CD4-positive, alpha-beta T cell treated with Interleukin-6 for 4 hours (primary cell): ENCODE data around the gene KCNA5.

Experiments used
- DNase-seq: peaks from one replicate; pipeline ENCODE4 v3.0.0-alpha.2; 2020; ENCODE audit warnings: mixed read lengths

KCNA5 gene

DNA sequence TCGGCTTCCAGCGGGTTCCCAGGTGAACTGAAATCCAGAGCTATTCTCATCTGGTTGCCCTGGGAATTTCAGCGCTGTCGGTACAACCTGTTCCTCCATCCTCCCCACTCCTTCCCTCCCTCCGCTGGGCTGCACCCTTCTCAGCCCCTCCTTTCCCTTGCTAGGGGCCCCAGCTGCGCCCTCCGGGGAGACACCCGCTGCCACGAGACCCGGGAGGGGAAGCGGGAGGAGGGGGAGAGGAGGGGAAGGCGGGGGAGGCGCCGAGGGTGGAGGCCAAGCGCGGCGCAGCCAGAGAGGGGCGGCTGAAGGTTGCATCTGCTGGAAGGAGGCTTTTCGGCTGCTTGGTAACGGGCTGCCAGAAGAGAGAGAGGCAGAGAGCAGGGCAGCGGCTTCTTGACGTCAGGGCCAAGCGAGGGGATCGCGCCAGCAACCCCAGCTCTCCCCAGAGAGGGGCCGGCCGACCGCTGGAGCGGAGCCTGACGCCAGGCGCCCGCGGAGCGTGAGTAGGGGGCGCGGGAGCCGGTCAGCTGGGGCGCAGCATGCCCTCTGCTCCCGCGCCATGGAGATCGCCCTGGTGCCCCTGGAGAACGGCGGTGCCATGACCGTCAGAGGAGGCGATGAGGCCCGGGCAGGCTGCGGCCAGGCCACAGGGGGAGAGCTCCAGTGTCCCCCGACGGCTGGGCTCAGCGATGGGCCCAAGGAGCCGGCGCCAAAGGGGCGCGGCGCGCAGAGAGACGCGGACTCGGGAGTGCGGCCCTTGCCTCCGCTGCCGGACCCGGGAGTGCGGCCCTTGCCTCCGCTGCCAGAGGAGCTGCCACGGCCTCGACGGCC, at the start of gene KCNA5:
TSS of gene KCNA5 (plus strand) at position 291 of the 831 bp plus-strand sequence. CDS start at position 560, 269 bp downstream.
- DNase-seq: no peak

DNA sequence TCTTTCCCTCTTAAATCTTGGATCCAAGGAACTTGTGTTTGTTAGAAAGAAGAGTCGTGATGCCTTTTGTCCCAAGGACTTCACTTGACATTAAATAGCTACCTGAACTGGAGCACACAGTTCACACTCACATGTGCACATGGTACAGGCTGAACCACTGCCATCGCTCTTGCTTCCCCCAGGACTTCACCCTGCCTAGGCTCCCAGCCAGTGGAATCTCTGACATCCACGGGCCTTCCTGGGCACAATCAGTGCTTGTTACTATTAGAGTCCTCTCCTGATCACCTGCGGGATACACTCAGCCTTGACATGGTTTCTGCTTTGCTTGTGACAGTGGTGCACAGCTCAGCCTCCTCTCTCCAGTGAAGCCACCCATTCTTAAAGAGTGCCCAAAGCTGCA, 49.1 kb upstream of the KCNA5 start:
- DNase-seq: no peak

DNA sequence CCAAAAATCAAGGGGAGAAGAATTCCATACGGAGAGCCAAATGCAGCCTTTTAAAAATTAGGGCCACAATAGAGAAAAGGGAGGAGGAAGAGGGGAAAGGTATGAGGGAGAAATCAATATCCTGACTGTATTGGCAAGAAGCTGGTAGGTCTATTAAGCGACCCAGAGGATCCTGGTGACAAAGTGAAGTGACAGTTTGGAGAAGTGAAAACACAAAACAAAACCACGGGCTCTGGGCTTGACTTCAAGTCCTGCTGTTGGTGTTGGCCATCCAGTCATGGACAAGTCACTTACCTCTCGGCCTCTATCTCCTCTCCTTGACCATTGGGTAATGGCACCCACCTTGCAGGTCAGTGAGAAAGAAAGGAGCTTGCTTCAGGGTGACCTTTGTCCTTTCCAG, 47.0 kb upstream of the KCNA5 start:
- DNase-seq: no peak

DNA sequence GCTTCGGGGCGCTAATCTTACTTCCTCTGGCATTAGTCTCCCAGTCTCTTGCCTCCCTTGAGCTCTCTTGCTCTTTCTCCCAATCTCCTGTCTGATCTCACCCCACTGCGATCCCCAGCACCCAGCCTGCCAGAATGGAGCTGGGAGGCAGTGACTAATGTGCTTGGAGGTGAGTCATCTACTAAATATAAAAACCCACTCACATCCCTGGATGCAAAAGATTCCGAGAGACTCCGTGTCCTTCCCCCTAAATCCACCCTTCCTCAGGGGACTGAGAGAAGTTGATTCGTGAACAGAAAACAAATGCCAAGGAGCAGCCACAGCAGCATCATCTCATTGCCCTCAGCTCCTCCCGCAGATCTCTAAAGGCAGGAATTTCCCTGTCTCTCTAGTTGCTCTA, 45.7 kb upstream of the KCNA5 start:
- DNase-seq: no peak

DNA sequence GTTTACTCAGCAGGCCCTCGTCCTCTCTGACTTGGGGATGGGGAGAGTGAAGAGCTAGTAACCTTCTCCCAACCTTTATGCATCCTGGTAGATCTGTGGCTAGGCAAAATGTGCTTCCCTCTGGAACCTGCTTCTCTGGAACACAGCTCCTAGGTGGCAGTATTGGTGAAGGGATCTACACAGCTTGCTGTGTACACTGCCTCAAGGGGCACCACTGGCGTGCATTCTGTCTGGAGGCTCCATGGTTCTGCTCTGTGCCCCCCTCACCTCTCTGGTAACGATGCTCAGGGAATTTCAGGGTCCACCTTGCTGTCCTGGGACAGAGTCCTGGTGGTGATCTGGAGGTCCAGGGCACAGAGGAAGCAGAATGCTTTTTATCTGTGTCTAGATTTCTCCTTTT, 43.5 kb upstream of the KCNA5 start:
- DNase-seq: no peak

DNA sequence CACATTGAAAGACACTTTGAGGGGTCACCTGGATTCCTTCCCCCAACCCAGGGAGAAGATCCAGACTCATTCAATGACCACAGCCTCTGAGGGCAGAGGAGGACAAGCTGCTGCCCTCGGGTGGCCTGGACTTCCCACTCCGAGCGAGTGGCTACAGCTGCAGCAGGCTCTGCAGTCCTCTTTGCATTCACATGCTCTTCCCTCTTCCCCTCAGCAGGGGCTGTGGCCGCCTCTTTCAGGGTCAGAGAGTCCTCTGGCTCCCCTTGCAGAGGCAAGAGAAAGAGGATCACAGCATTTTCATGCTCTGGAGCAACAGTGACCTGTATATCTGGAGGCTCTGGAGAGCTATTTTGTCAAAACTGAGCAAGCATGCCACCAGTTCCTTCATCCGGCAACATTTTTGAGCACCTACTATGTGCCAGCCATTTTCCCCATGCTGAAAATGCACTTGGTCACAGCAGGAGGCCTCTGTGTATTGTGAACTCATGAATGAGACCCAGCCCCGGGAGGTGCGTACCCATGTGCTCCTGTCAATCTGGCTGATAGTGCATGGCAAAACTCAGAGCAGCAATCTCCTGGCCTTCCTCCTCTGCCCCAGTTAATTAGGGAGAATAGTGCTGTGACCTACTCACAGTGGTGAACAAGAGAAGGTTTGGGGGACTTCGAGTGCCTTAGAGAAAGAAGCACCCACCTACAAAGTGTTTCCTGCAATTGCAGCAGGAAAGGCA, 42.9 kb upstream of the KCNA5 start:
- no peak for DNase-seq

DNA sequence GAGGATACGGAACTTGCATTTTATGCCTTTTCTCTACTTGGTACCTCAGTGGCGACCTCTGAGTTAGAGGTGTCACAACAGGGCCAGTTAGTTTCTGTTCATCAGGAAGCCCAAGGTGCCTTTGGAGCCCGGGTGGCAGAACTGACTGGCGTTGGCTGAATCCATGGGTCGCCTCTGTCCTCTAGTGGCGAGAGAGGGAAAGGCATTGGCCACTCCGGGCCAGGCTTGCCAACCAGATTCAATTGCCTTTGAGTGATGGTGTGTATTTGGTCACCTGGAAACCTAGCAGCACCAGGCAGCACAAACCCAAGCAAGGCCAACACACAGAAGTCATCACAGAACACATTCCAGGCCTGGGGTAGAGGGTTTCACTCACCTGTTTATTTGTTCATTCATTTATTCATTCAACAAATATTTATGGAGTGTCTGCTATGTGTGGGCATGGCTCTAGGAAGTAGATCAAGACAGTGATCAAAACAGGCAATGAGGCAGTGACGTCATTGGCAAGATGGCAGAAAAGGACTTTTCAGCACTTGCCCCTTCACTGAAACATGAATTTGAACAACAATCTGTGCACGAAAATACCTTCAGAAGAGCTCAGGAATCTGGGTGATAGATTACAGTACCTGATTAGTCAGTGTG, 40.5 kb upstream of the KCNA5 start:
- DNase-seq: no peak

DNA sequence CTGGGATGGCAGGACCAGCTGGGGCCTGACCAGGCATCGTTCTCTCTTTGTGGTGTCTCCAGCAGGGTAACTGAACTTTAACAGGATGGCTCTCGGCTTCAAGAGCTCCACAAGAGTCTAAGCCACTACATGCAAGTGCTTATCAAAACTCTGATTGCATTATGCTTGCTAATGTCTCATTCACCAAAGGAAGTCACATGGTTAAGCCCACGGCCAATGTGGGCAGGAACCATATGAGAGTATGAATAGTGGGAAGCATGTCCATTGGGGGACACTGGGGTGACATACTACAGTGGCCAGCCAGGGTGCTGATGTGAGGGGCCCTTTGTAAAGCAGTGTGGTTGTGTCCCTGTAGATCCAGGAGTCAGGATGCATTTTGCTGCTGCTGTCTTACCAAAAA, 35.0 kb upstream of the KCNA5 start:
- no peak for DNase-seq

DNA sequence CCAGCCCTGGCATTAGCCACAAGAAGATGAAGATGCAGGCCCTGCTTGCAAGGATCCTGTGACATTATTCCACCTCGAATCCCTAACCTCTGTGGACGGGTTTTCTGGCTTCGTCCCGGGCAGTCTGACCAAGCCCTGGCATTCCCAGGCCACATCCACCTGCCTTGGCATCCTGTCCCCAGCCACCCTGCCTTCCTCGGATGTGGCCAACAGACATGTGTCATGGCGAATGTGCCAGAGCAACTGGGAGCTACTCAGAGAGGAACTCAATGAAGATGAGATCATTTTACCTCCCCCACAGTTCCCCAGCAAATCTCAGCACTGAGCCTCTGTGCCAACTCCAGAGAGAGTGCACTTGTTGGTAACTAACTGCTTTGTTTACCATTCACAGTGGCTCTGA, 33.5 kb upstream of the KCNA5 start:
- no peak for DNase-seq

DNA sequence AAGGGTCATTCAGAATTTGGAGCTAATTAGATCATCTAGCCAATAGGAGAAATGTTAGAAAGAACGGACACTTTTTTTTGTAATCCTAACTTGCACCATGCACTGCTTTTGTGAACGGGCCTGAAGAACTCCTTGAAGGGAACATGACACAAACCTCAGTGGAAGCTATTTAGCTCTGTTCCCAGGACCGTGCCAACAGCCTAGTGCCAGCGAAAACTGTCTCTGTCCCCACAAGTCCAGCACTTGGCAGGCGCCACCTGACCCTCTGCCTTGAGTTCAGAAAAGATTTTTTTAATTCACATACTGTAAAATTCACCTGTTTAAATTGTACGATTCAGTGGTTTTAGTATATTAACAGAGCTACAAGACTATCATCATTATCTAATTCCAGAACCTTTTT, 31.3 kb upstream of the KCNA5 start:
- no peak for DNase-seq

DNA sequence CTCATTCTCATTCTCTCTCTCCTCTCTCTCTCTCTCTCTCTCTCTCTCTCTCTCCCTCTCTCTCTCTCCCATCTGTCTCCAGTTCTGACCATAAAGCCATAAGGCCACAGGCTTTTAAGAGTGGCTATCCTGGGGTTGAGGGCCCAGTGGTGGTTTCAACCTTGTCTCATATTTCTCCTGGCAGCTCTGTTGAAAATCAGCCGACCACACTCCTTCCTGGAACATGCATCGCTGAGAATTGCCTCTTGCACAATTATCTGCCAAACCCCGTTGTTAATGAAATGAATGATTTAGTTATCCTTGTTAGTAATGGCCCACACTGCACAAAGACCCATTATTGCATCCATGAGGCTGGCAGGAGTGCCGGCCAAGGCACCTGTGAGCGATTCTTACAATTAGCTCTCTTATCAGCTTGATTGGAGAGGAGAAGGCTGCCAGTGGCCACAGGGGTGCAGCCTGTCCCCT, 30.4 kb upstream of the KCNA5 start:
- DNase-seq: no peak

DNA sequence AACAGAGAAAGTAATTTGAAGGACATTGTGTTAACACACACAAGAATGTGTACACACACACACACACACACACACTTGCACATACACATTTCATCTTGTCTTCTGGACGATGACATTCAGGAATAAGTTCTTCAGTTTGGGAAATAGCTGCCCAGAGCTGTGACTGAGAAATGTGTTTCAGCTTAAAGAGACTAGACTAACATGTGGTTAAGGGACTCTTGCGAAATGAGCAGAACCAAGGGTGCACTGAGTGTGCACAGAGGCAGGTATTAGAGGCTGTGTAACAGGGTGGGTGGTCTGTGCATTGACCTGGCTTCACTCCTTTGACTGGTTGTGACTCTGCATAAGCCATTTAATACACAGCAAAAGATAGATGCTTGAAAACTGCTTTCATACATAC, 29.4 kb upstream of the KCNA5 start:
- DNase-seq: no peak

DNA sequence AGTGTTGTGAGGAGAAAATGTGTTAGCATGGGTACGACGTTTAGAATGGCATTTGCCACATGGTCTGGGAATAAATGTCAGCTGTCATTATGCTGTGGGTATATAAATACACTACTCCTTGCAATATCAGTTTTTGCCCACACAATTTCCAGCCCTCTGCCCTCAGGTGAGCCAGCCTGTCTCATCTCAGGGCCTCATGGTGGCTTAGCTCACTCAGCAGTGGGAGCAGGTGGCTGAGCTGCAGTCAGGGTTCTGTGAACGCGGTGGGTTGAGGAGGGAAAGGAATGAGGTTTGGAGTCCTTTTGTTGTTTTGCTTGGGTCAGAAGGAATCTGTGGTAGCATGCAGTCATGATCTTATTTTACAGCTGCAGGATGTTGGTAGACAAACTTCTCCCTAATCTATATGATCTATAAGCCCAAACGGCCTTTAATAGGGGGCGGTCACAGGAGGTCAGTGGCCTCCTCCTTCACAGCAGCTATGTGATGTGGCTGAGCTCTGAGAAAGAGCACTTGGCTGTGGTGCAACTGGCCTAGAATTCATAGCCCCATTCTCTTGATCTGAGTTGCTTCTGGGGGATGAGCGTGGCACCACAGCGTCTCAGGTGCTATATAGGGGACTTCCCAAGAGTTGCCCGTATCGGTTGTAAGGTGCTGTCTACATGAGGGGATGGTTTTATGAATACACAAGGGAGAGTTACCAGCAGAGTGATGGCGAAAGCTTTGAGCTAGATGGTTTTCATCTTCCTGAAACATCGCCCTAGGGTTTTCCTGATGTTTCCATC, 27.8 kb upstream of the KCNA5 start:
- no peak for DNase-seq

DNA sequence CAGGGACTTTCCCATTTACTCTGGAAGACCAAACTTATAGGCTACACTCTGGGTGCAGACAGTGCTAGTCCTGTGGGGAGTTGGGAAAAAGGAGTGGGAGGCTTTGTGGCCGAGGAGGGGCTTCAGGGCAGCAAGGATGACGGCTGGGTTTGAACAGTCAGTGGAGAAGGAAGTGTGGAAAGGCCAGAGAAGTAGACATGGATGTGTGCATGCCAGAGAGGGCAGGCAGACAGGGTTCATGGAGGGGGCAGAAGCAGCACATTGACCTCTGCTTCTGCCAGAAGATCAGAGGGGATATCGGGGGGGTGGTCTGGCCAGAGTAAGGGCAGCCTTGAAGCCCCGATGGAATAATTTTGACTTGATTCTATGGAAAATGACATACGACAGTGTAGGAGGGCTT, 27.2 kb upstream of the KCNA5 start:
- DNase-seq: no peak

DNA sequence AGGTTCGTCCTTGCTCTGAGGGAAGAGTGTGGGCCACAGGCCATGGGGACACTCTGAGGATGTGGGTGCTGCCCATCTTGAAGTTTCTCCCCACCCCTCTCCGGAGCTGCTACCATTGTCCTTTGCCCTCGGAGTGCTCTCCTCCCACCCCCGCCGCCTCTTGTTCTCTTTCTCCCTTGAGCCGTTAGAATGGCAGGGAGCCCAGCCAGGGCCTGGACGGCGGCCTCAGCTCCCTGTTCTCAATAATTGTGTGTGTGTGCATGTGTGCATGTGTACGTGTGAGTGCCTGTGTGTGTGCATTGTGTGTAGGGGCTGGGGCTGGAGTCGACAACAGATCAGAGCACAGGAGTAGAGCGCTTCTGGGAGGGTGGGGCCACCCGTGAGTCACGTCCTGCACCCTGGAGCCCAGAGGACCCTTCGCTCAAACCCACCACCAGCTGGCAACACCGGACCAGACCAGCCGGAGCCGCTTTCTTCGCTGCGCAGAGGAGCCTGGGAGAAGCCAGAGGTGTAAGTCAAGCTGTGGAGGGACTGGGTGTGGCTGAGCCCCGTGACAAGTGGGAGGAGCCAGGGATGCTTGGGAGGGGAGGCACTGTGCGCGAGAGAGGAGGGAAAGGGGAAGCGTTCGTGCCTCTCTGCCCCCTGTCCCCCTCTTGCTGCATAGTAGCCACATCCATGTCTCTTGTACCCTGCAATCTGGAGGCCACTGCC, 25.9 kb upstream of the KCNA5 start:
- DNase-seq: no peak

DNA sequence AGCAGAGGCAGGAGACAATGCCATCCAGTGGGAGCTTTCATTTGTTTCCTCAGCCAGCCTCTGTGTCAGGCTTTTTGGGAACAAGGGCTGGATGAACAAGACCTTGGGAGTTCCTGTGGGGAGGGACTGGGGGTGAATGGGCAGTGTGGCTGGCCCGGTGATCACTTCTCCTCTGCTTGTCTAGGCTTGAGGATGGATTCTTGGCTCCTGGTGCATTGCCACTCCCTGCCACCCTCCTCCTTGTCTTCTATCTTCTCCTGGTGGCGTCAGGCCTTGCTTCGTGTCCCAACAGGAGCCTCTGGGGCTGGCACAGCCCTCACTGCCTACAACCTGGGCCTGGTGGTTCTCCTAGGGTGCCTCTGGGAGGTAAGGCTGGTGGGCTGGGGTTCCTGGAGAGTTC, 25.0 kb upstream of the KCNA5 start:
- DNase-seq: no peak

DNA sequence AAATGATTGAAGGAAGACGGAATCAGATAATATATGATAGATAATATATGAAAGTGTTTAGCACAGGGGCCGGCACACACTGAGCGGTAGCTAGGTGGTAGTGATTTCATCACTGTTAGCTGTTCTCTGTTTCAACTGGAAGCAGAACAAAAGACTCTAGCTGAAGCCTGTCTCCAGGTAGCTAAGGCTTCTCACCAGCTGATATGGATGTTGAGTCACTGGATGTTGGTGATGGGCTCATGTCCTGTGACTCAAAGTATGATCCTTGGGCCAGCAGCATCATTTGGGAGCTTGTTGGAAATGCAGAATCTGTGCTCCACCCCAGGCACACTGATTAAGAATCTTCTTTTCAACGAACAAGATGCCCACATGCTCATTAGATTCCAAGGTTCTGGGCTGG, 21.7 kb upstream of the KCNA5 start:
- DNase-seq: no peak

DNA sequence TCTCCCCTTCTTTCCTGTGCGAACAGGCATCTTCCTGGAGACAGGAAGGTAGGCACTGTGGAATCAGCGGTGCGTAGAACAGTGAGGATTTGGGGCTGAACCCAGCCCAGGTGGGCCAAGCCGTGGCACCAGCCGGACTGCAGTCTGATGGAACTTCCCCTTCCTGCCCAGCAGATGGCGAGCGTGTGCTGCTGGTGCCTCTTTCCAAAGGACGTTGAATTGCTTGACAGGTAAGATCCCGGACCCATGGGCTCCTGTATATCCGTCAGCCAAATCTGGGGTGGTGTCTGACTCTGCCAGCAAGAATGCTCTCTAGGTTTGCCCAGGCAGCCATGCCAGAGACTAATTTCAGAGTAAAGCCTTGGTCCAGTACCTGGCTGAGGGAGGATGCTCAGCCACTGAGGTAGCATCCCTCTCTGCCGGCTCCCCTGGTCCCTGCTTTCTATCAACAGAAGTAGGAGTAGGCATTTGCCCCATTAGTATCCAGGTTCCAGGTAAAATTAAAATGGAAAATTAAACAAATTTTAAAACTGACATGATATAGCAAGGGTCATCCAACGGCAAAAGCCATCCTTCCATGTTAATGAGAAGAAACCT, 21.1 kb upstream of the KCNA5 start:
- DNase-seq: peak; percentile 32

DNA sequence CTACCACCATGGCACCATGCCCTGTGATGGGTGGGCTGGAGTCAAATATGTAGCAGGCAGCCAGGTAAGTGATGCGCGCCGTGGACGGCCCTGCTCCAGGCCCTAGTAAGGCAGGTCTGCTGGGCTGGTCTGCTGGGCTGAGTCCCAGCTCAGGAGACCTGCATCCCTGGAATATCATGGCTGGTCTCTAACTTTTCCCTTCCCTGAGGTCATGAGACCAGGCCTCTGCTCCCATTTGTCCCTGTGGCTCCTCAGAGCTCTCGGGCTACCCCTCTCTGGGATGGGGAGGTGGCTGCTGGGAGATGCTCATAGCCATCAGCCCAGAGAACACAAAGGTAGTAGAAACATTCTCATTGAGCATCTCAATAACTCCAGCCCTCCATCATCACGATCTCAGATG, 19.8 kb upstream of the KCNA5 start:
- DNase-seq: no peak

DNA sequence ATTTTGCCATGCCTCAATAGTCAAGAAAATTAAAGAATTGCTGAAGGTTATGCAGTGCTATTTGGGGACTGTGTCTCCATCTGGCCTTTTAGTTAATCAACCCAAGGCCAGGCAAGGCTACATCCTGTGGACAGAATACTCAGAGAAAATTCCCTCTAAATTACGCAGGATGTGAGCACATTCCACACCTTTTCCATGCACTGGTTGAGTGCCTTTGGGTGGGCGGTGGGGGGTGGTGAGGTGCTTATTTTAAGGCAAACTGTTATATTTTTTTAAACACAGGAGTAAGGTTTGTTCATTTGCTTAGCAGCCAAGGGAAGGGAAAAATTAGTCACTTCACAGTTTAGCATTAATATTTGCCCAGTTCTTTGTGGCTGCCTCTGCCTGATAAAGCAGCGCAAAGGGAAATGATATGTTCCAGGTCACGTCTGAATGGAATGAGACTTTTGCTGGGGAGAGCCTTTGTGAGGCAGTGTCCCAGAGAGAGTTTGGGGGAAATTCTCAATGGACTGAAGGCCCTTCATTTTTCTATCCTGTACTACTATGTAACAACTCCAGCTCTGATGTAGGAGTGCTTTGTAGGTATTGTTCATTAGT, 17.2 kb upstream of the KCNA5 start:
- DNase-seq: no peak

DNA sequence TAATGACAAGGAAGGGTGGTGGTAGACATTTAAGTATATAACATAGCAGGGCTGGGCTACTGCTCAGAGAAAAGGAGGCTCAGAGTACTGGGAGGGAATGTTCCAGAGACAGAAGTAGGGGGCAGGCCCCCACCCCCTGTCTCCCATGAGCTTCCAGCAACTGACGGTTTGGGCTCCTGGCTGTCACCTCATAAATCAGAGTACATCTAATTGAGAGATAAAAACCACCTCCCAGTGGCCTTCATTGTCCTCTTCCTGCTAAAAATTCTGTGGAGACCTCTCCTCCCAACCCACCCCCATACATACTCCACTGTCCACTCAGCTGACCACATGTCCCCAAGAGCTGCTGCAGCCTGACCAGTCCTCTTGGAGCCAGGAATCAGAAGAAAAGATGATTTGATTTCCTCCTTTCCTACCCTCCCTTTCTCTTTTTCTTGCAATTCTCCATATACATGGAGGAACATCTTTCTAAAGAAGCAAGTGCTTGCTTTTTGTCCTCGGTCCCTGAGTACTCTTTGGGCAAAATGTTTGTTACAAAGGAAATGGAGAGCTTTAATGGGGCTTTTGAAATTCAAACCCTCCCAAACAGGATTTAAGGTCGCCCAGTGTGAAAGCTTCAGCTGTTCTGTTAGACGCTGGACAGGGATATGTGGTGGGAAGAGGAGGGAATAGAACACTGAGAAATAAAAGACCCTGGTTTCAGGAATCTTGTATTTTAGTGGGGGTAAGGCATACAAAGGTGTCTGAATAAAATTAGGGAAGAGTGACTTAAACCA, 16.4 kb upstream of the KCNA5 start:
- DNase-seq: no peak
